ENCODE data around the gene DGKQ.

Gene DGKQ

DNA sequence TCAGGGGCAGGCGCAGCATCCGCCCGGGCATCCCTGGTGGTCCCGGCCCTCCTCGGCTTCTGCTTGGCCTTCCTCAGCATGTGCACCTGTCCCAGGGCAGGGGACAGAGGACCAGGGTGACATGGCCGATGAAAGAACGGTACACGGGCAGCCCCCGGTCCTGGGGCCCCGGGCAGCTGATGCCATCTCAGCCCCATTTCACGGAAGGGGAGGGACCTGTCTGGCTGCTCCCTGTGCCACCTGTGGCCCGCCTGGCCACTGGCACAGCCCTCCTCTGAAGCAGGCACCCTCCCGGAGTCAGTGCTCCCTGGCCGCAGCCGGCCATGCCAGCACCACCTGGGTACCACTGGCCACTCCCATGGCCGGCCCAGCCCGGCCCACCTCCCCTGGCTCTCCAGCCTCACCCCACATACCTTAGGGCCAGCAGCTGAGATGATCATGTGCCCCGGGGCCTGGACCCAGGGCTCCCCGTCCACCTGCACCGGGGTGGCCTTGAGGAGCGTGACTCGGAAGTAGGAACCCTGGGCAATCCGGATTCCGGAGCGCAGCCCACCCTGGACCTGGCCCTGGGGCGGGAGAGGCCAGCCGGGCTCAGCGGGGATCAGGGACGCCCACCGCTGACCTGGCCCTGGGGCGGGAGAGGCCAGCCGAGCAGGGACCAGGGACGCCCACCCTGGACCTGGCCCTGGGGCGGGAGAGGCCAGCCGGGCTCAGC is 12.6 kb downstream of the DGKQ start:
- DNase-seq, result no peak

DNA sequence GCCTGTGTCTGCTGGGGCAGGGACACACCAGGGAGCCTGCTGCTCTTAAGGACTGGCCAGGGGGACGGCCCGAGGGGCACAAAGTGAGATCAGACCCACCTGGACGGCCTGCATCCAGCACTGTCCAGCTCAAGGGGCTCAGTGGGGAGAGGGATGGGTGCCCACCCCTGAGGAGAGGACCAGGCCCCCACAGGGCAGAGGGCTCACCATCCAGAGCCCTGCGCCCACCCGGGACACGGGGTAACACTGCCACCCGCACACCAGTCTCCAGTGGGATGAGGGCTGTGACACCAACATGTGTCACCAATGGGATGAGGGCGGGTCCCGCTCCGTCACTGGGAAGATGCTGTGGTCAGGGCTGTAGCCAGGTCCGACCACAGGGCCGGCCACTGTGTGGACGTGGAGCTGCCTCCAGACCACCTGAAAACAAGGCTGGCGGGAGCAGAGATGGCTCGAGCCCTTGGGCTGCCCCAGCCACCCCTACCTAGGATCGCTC is 13.2 kb downstream of the DGKQ start:
- DNase-seq, result no peak

DNA sequence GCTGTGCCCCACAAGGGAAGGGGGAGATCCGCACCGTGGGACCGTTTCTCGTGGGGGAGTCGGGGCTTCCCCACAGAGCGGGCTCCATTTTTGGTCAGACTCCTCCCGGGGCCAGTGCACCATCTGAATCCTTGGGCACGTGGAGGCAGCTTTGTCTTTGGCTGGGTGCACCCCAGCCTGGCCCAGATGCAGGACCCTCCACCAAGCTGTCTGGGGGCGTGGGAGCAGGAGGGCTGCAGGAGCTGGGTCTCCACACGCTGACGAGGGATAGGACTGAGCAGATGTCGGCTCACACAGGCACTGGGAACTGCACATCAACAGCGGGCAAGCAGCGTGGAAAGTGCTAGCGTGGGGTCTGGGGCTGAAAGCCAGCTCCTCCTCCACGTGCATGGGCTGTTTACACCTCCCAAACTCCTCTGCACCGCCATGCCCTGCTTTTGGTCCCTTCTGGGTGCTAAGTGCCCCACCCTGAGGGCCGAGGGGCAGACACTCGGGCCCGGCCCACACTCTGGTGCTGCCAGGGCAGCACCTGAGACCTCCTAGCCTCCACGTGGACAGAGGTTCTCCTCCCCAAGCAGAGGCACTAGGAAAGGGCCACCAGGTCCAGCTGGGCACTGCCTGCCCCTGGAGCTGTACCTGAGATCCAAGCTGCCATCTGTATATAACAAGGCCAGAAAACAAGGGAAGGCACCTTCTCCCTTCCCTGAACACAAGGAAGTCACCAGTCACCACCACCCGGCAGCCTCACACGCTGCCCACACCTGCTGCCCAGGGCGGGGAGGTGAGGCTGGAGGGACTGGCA is 13.8 kb downstream of the DGKQ start:
- DNase-seq, result no peak

DNA sequence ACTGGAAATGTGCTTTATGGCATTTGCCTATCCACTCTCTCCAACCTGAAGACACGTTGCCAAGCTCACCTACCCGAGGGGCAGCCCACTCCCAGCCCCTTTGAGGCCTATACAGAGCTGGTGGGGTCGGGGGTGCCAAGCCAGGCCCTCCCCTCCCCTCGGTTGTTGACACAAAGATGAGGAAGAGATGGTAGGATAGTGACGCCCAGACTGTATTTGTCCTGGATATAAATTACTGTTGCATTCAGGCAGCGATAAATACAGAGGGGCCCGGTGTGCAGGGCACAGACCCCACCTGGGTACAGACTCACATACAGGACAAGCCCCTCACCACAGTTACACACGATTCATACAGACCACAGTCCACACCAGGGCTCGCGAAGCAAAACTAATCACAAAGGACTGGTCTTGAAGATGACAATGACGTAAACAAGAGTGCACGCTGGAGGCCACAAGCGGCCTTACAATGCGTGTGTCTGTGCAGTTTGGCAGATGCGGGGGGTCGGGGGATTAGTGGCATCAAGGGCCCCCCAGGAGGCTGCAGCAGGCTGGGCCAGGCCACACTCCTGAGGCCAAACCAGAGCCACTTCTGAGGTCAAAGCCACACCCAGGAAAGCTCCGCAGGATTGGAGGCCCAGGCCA is 14.6 kb downstream of the DGKQ start:
- no peak for DNase-seq

DNA sequence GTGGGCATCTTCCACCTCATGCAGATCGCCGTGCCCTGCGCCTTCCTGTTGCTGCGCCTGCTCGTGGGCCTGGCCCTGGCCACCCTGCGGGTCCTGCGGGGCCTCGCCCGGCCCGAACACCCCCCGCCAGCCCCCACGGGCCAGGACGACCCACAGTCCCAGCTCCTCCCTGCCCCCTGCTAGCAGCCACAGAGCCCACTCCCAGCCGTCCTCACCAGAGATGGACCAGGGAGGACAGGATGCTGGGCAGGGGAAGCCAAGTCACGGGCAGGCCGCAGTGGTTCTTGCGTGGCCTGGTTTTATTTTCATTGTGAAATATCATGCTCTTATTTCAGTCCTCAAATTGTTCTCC is 15.1 kb downstream of the DGKQ start:
- DNase-seq, result no peak

DNA sequence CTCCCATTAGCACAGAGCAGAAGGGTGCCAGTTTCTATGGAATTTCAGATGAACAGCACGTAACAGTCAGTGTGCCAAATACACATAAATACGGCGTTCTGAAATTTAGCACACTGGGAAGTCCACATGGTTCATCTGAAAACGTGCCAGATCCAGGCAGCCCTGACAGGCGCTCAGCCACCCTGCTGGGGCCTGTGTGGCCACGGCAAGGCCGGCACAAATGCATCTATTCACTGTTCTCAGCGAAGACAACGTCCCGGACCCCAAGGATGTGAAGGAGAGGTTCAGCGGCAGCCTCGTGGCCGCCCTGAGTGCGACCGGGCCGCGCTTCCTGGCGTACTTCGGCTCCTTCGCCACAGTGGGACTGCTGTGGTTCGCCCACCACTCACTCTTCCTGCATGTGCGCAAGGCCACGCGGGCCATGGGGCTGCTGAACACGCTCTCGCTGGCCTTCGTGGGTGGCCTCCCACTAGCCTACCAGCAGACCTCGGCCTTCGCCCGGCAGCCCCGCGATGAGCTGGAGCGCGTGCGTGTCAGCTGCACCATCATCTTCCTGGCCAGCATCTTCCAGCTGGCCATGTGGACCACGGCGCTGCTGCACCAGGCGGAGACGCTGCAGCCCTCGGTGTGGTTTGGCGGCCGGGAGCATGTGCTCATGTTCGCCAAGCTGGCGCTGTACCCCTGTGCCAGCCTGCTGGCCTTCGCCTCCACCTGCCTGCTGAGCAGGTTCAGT is 15.6 kb downstream of the DGKQ start:
- DNase-seq, result no peak

DNA sequence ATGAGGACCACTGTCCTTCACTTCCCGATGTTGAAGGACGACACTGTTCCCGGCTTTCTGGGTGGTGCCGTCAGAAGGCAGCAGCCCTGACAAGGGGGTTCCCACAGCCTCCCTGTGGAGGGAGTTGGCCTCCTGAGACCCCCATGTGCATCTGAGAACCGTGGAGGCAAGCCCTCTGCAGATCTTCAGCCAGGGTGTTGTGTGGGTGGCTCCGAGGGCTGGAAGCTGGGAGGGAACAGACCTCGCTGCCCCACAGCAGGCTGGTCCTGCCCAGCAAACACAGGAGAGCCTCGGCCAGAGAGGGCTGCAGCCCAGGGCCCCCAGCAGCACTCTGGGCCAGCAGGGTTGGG is 16.2 kb downstream of the DGKQ start:
- DNase-seq, result no peak

DNA sequence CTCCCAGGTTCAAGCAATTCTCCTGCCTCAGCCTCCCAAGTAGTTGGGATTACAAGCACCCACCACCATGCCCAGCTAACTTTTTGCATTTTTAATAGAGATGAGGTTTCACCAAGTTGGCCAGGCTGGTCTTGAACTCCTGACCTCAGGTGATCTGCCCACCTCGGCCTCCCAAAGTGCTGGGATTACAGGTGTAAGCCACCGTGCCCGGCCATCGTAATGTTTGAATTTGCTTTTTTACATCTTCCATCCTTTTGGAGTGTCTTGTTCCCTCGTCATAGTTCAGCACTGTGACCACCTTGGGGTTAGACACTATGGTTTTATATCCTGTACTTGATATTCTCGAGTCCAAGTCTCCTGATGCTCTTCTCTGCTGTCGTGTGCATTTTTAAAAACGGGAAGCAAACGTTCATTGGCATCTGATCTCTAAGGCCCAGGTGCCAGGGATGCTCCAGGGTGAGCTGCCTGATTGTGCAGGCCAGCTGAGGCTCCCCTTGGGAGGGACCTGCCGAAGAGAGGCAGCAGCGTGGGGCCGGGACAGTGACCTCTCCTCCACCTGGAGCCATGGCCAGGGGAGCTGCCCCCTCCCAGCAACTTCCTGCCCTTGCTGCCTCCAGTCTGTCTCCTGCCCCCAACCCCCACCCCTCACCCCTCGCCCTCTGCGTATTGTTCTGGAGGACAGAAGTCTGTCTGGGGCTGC is 16.7 kb downstream of the DGKQ start:
- DNase-seq, result no peak

DNA sequence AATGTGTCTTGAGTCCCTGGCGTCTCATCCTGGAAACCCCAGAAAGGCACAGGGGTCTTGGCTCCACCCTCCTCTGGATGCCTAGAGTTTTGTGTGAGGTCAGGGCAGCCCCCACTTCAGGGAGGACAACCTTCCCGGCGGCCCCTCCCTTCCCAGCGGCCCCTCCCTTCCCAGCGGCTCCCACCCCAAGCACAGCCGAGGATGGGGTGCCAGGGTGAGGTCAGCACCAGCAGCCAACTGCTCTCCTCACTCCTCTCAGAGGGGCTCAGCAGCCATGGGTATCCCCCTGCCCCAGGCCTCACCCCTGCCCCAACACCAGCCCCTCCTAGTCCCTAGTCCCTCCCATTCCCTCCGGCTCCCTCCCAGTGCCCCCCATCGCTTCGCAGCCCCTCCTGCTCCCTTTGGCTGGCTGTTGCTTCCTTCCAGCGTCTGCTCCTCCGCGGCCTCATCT is 17.4 kb downstream of the DGKQ start:
- DNase-seq, result no peak

DNA sequence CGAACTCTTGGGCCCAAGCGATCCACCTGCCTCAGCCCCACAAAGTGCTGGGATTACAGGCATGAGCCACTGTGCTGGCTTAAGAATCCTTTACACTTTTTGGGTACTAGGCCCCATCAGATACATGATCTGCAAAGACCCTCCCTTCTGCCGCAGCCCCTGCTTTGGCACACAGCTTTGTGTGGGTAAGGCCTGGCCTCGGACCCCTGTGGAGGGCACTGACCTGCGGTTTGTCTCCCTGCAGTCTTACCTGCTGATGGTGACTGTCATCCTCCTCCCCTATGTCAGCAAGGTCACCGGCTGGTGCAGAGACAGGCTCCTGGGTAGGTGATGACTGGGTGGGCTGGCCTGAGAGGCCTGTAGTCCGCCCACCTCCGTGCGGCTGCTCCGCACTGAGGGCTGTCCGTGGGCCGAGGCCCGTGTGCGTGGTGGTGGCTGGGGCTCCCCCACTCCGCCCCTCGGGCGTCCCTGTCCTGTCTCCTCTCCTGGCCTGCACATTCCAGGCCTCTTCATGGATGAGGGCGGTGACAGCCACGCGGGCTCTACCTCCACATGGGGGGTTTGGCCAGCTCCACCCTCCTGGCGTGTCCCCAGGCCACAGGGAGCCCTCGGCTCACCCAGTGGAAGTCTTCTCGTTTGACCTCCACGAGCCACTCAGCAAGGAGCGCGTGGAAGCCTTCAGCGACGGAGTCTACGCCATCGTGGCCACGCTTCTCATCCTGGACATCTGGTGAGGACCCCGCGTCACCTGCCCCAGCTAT is 18.0 kb downstream of the DGKQ start:
- no peak for DNase-seq

DNA sequence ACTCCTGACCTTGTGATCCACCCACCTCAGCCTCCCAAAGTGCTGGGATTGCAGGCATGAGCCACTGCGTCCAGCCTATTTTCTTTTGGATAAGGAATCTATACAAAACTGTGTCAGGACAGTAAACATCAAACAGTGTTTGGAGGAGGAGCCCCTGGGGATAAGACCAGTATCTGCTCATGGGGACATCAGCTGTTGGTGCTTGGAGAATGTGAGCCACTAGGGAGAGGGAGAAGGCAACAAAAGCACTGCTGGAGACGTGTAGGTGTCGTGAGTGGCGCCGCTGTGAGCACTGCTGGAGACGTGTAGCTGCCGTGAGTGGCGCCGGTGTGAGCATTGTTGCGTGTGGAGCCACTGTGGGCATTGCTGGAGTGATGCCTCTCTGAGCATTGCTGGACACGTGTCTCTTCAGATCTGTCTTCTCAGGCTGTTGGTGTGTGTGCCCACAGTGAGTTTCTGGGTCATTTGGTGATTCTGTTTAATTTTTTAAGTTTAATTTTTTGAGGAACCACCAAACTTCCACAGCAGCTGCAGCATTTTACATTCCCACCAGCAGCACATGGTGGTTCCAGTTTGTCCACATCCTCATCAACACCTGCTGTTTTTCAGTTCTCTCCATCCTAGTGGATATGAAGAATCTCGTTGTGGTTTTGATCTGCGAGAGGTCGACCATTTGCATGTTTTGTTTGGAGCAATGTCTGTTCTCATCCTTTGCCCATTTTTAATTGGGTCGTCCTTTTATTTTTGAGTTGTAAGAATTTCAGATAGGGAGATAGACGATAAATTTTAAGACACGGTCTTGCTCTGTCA is 19.0 kb downstream of the DGKQ start:
- DNase-seq, result no peak

DNA sequence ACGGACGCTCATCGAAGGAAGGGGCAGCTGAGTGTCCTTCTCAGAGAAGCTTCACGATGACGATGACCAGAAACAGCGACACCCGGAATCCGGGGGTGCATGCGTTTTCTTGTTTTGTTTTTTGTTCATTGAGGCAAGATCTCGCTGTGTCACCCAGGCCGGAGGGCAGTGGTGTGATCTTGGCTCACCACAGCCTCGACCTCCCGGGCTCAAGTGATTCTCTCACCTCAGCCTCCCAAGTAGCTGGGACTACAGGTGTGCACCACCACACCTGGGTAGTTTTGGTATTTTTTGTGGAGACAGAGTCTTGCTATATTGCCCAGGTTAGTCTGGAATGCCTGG is 19.8 kb downstream of the DGKQ start:
- DNase-seq, result no peak

DNA sequence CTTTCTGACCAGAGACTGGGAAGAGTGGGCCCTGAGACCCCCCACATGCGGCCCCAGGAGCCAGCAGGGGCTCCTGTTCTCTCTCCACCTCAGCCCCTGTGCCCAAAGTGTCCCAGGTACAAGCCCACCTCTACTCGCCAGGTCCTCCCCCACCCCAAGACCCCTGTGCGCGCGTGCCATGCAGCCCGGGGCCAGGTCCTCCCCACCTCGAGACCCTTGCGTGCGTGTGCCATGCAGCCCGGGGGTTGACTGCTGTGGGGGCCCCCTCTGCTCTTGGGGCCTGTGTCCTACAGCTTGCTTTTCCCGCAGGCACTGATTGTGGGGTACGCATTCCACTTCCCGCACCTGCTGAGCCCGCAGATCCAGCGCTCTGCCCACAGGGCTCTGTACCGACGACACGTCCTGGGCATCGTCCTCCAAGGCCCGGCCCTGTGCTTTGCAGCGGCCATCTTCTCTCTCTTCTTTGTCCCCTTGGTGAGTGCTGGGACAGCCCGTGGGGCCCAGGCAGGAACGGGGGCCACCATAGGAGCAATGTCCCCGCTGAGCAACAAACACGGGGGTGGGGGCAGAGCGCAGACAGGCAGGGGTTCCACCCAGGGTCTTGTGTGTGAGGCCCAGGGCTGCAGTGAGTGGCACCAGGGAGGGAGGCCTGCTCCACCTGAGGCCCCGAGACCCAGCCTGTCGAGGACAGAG is 20.3 kb downstream of the DGKQ start:
- no peak for DNase-seq

DNA sequence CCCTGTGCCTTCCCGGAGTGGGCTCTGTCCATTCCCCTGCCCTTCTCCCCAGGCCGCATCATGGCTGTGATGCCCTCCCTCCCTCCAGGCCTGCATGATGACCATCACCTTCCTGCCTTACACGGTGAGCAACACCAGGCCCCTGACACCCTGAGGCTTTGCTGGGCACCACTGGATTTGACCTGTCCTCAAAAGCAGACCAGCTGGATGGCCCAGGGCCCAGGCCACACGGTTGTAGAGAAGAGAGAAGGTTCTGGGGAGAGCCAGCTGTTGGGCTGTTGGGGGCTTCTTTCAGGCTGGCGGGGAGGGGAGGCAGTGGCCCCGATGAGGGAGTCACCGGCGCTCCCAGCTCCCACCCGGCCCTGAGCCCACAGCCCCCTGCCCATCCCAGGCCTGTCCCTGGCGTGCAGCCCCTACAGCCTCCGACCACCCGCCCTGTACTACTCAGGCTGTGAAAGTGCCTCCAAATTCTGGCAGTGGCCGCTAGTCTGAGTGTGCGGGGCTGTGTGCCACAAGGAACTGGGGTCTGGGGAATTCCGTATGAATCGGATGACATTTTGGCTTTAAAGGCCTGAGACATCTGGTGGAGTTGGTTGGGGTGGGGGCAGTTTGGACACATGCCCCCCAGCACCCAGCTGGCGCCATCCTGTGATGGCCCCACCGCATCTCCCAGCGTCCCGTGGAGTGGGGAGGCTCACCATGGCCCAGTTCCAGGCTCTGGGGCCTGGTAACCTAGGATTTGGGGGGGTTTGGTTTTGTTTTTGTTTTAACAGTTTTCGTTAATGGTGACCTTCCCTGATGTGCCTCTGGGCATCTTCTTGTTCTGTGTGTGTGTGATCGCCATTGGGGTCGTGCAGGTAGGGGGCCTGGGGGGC is 21.5 kb downstream of the DGKQ start:
- no peak for DNase-seq

DNA sequence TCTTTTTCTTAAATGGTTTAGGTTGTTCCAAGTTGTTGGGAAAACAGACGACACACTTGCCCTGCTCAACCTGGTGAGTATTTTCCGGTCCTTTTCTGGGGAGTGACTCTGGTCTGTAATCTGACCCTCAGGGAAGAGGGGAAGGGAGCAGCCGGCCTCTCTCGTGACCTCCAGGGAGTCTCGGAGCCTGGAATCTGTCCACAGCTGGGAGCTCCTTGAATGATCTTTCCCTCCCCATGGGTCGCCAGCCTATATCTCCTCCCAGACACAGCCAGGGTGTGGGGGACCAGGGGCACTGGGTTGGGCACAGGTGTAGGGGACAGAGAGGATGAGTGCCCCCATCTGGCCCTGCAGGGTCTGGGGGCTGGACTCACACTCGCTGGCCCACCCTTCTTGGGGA is 22.2 kb downstream of the DGKQ start:
- no peak for DNase-seq

DNA sequence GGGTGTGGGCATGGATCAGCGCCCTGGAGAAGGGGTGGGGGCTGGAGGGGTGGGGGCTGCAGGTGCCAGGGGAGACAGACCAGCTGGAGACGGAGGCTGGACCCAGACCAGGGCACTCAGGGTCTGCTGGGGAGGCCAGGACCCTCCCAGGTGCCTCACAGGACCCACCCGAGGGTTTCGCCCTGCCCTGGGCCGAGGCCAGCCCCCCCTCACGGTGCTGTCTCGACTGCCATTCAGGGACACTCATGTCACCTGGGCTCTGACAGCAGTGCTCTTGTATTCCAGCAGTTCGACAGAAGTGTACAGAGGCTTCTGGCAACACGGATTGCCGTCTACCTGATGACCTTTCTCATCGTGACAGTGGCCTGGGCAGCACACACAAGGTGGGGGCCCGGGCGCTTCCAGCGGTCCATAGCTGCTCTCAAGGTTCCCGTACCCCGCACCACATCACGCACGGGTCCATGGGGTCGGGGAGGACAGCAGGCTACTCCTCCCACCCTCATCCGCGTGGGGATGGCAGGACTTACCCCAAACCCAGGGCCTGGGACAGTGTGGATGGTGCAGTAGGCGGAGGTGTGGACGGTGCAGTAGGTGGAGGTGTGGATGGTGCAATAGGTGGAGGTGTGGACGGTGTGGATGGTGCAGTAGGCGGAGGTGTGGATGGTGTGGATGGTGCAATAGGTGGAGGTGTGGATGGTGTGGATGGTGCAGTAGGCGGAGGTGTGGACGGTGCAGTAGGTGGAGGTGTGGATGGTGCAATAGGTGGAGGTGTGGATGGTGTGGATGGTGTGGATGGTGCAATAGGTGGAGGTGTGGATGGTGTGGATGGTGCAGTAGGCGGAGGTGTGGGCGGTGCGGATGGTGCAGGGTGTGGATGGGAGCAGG is 23.0 kb downstream of the DGKQ start:
- no peak for DNase-seq

DNA sequence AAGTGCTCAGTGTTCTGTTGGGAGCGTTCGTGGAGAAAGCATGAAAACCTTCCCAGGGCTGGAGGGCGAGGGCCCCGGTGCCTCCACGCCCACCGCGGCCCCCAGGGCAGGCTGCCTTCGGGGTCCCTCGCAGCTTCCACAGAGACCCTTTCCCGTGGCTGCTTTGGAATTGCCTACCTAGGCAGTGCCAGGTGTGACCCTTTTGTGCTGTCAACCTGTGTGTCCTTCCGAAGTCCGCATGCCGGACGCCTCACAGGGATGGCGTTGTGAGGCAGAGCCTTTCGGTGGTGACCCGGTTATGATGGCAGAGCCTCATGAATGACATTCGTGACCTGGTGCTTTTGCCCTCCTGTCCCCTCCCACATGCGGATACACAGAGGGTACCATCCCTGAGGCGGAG is 23.7 kb downstream of the DGKQ start:
- DNase-seq, result no peak

DNA sequence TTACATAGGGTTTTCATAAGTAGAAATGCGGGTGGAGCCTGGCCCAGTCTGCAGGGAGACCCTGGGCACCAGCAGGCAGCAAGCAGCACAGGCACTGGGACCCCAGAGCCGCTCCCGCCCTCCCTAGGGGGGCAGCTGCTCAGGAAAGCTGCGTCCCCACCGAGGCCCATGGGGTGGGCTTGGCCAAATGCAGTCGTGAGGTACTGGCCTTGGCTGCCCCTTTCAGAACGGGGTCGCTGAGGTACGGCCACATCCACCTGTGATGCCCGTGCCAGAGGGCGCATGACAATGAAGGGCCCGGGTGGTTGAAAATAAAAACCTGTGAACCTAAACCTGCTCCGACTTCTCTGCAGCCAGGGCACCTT is 24.5 kb downstream of the DGKQ start:
- no peak for DNase-seq
